ENCODE results near the gene ECHDC3.
A peak's percentile ranks its signal among the peaks of the same experiment; 100 is the strongest.
"Not testable (repeated sequence)": the region's sequence is repeated elsewhere in the genome, so short reads cannot be mapped to it uniquely, and the experiment has no call there.

ECHDC3 gene

DNA sequence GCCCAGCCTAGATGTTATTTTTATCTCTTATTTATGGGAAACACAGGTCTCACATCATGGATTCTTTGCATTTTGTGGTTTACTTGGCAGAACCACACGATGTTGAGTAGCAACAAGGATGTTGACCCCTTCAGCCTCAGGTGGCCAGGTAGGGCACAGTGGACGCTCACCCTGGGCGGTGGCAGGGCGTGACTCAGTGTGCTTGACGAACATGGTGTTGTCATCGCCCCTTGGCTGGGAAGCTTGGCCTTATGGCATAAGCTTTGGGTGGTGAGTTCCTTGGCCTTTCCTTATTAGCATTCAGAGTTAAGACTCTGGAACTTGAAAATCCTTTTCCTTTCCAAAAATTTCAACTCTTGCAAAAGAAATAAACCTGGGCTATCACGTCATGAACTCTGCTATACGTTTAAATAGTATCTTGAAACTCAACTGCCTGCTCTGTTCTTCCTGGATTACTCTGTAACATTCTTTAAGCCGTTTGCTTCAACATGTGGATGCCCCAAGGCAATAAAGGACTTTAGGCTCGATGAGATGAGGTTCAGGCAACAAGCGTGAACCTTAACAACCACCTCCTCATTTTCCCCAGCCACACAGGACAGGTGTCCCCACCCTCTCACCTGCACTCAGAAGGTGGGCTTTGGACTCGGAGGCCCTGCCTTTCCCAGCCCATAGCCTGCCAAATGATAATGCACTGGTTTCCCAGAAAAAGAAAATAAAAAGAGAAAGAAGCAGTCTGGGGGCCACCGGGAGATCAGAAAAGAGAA lies 22.5 kb upstream of the ECHDC3 start:
- DNase-seq, result no peak

DNA sequence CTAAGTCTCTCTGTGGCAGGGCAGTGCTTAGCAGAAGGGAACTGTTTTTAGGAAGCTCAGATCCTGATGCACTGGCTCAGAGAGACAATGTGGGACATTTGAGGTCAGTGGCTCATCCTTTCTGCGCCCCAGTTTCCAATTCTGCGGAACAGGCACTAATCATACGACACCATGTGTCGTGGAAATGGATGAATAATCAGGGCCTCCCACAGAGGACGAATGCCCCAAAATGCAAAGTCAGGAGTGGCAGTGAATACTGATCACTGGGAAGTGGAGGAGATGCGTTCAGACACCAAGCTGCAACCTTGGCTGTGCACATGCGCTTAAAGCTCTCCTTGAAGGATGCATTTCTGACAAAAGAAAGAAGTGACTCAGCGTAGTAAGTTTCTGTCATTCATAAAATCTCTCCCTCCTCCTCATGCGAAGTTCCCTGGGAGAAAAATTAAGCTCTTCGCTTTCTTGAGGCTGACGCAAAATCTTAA lies 21.9 kb upstream of the ECHDC3 start:
- DNase-seq, result peak; percentile 4 to 12

- DNase-seq, result no peak
Observed at GRCh38 chr10:11721806-11722205, 20.4 kb upstream of the ECHDC3 start.

GRCh38 chr10:11723359-11723758 lies 18.8 kb upstream of the ECHDC3 start:
- no peak for DNase-seq

DNA sequence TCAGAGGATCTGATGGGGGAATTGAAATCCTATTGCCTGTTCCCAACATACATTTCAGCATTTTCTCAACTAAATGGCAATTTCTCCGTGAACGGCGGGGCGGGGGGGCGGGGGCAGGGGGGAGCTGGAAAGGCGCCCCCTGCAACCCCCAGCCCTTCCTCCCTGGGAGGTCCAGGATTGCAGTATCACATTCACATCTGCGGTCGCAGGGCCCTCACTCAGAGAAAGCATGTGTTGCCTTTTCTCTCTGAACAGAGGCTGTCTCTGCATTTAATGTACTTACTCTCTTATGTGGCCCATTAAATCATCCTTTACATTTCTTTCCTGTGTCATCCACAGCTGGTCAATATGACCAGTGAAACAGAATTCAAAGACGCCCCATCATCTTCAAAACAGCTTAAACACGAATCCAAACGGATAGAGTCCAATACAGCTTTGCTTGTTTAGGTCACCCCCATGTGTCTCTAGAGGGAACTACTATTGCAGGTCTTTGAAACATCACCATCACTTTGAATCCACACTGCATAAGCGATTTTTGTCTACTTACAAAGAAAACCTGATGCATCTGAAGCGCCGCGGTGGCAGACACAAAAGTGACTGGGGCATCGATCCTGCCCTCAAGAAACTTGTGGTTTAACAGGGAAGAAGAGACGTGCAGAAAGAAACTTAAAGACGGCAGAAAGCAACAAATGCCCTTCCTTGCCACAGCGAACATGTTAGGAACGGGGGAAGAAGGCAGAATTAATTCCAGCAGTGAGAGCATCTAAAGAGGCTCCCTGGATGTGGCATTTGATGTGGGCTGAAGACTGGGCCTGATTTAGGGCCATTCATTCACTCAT lies 17.0 kb upstream of the ECHDC3 start:
- DNase-seq, result peak; percentile 26 to 57

GRCh38 chr10:11725912-11726311 lies 16.3 kb upstream of the ECHDC3 start:
- no peak for DNase-seq

DNA sequence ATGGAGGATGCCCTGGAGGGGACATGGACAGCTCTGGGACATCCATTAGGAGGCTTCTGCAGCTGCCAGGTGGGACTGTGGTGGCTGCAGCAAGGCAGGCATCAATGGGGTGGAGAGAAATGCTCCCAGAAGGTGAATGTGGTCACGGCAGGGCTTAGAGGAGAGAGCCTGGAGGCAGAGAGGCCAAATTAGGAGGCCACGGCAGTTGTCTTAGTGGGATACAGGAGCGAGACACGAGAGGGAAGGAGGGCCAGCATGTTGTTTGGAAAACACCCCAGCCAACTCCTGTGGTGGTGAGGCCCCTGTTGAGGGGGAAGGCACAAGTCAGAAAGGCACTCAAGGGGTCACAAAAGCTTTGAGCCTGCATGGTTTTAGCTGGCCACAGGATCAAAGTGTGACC lies 14.6 kb upstream of the ECHDC3 start:
- no peak for DNase-seq

- no peak for DNase-seq
Observed at GRCh38 chr10:11728353-11728752, 13.8 kb upstream of the ECHDC3 start.

DNA sequence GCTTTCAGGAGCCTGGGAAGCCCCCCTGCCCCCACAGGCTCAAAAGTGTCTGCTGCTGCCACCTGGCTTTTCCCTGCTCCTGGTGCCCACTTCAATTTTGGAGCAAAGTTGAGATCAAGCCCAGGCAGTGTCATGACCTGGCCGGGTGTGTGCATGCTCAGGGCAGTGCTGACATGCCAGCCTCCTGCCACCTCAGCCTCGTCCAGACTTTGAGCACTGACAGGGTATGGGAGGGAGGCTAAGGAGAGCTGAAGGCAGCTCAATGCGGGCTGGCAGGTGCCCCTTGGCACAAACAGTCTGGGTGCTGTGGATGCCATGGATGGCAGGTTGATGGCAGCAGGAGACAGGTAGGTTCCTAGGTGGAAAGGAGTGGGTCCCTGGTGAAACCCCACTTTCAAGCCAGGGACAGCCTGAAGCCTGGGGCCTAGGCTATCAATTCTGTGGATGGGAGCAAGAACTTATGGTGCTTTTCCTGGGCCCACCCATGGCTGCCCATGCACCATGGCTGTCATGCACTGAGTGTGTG lies 12.3 kb upstream of the ECHDC3 start:
- no peak for DNase-seq

DNA sequence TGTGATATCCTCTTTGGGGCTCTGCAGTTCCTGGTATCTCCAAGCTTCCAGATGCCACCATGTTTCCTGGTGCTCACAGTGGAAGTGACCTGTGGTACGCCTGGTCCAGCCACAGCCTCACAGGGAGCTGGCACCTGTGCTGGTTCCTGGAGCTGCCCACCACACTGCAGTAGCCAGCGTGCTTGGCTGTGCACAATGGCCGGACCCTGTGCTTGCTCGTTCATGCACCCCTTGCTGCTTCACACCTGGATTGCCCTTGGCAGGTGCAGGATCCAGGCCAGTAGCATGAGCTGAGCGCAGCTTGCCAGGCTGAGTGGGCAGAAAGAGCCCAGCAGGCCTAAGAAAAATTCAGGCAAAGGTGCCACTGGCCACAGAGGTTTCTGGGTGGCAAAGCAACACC lies 11.4 kb upstream of the ECHDC3 start:
- no peak for DNase-seq

DNA sequence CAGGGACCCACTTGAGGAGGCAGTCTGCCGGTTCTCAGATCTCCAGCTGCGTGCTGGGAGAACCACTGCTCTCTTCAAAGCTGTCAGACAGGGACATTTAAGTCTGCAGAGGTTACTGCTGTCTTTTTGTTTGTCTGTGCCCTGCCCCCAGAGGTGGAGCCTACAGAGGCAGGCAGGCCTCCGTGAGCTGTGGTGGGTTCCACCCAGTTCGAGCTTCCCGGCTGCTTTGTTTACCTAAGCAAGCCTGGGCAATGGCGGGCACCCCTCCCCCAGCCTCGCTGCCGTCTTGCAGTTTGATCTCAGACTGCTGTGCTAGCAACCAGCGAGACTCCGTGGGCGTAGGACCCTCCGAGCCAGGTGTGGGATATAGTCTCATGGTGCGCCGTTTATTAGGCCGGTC lies 5.4 kb upstream of the ECHDC3 start:
- DNase-seq, result not testable (repeated sequence)

GRCh38 chr10:11737258-11738032 lies 4.7 kb upstream of the ECHDC3 start:
- not testable (repeated sequence) for DNase-seq

DNA sequence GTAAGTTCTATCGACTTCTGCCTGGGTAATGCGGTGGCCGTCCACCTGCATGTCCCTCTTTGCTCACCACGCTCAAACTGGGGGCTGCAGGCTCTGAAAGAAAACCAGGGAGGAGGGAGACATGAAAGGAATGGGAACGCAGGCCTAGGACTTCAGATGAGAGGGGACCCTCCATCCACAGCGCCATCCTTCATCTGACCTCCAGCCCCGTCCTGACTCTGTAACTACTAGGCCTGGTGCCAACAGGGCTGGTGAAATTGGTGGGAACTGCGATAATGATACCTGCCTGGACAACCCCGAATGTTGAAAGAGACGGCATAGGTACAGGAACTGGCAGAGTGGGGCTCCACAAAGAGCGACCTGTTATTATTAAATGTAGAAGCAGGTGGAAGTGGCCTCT lies 1.3 kb upstream of the ECHDC3 start:
- no peak for DNase-seq

DNA sequence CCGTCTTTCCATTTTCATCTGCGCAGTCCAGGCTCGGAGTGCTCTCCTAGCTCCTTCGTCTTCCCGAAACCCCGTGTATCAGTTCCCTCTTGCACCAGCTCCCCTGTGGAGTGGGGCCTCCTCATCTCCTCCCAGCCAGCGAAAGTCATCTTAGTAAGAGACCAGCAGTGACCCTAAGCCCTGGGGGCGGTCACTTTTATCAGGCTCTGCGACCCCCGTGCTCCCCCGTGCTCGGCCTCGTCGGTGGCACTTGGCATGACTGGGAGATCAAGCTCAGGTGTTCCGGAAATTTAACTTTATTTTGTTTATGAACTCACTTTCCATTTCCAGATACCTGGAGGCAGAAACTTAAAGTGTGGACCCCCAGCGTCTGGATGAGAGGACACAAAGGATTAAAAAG lies 574 bp upstream of the ECHDC3 start:
- no peak for DNase-seq

- no peak for DNase-seq
Observed at GRCh38 chr10:11742779-11743298, 657 bp downstream of the ECHDC3 start.

DNA sequence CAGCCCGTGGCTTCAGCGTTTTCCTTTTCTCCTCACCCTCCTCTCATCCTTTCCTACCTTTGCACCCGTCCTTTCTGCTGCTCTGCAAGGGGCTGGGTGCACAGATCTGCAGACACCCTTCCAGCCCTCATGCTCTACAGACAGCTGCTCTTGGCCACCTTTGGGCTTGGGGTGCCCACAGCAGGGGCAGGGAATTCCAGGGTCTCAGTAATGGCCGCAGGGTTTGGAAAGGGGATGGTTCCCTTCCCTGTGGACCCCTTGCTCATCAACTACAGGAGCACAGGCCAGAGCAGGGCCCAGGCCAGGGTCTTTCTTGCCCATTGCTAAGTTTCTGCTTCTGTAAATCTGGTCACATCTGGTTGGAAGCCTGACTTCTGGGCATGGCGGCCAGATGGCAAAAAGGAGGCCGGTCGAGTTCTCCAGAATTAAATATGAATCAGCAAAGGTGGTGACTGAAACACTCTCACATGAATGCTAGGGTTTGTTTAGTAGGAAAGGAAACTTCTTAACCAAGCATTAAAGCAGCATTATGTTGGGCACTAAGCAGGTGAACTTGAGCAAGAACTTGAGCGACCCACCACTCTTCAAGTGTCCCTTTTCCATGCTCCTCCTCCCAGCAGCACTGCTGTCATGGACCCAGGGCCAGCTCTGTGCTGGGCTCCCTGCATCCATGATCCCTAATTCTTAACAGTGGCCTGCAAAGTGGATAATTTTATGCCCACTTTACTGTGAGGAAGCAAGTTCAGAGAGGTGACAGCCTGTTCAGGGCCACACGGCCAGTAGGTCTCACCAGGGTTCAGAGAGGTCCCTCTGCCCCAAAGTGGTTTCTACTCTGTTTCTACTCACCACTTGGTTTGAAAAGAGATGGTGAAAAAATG lies 1.5 kb downstream of the ECHDC3 start:
- no peak for DNase-seq

DNA sequence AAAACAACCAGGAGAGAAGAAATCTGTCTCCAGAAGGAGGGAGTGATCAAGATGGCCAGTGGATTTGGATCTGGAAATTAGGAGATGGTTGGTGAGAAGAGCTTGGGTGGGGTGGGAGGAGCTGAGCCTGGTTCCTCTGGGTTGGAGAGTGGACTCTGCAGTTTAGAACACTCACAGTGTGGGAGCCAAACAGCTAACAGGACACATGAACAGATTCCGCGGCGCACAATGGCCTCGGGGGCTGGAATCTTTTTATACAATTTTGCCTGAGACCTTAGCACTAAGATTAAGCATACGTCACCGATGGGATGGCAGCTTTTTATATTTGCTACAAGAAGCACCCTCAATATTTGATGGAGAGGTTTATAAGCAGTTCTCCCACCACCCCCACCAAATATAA lies 2.9 kb downstream of the ECHDC3 start:
- DNase-seq, result no peak

DNA sequence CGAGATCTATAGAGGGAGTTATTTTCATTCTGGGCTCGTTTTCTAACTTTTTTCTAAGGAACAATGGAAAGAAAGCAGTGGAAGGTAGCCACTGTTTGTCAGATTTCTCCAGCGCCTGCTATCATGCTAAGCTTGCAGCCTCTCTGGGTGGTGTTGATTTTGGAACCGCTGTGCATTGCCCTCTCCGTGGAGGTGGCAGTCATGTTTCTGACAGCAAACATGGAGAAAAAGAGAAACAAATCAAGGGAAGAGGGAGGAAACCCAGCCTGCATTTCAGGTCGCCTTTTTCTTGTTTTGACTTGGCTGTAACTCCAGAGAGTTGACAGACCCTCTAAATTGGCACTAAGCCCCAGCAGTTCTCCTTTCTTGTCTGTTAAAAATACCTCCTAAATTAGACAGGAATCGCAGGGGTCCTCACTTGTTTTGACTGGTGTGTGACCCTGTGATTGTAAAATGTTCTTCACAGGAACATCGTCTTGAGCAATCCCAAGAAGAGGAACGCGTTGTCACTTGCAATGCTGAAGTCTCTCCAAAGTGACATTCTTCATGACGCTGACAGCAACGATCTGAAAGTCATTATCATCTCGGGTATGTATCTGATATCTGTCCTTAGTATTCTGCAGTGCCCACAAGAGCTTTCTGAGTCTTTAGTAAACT lies 4.8 kb downstream of the ECHDC3 start:
- peak; percentile 76 to 77 for DNase-seq

DNA sequence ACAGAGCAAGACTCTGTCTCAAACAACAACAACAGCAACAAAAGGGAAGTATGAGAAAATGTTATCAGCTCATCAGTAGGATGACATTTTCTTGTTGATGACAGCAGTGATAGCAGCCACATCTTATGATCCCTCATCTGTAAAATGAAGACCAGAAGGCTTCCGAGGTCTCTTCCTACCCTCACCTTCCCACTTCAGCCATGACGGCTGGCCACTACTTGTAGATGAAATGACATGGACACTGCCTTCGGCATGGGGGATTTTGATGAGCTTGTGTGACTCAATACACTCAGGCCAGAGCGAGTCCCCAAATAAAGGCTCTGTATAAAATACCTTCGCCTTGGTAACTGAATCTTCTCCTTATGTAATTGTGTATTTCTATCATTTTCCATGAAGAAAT lies 6.7 kb downstream of the ECHDC3 start:
- no peak for DNase-seq

- DNase-seq, result no peak
Observed at GRCh38 chr10:11750420-11750819, 8.2 kb downstream of the ECHDC3 start.

DNA sequence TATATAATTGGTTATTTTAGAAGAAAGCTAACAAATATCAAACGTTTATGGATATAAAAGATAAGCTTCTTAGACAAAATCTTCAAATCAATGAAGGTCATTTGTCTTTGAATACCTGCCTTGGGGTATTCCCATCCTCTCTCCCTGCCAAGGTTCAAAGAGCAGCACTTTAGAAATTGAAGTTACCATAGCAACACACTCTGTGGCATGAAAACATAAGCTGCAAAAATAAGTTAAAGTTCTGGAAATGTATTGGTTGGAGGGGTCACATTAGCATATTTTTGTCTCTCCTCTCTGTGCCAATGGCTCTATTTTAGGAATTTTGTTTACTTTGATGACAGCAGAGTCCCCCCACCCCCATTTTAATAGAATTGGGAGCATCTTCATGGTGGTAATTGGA lies 12.0 kb downstream of the ECHDC3 start:
- DNase-seq, result no peak
